SK-N-SH (cell line): ENCODE data around the gene GPC5. TPM values are rescaled to one million over a fixed set of nuclear protein-coding genes. Genes with fewer than 3 reads are reported as not detected.

Source experiments
- CTCF ChIA-PET: fragments of 300-600, 350-600 bp; formaldehyde crosslinking; extraction: SDS; loops from one replicate; lab custom pipeline; 2021; lab: Yijun Ruan, JAX
- POLR2A ChIA-PET: fragments of 350-600 bp; sonication (Branson Sonifier 250); formaldehyde crosslinking; extraction: SDS; loops from one replicate; lab custom pipeline; 2020; ENCODE audit warnings: antibody characterized with exemption, inconsistent platforms; lab: Yijun Ruan, JAX
- DNase-seq: peaks from one replicate; pipeline ENCODE4 v3.0.0; 2012
- H2AFZ ChIP-seq: fragments of 200-600 bp; sonication (generic); 2 replicates; pipeline ENCODE4 v1.8.1; 2016; ENCODE audit warnings: antibody characterized with exemption, mild to moderate bottlenecking, low read depth
- H3F3A ChIP-seq: fragments of 200-600 bp; sonication (generic); replicated peaks from 2 replicates; pipeline ENCODE3; 2016; ENCODE audit warnings: antibody characterized with exemption, mild to moderate bottlenecking; ENCODE audit not compliant: insufficient read depth
- H3K27ac ChIP-seq, 2 experiments: fragments of 200-500 bp in 1 of 2; fragments of 200-600 bp in 1 of 2; sonication (Bioruptor generic) in 1 of 2; sonication (generic), shearing (Covaris generic) in 1 of 2; 2 replicates each; pipeline versions ENCODE4 v1.5.1 to v1.6.1; 2014 to 2016; ENCODE audit warnings: low read depth in 2 of 2, inconsistent platforms in 1 of 2, low read length in 1 of 2, mild to moderate bottlenecking in 1 of 2, mixed read lengths in 1 of 2
- H3K27me3 ChIP-seq: fragments of 200-600 bp; sonication (generic), shearing (Covaris generic); 2 replicates; pipeline ENCODE4 v1.6.1; 2016; ENCODE audit warnings: mixed run types; ENCODE audit not compliant: insufficient read depth
- H3K36me3 ChIP-seq, 2 experiments: fragments of 200-500 bp in 1 of 2; fragments of 200-600 bp in 1 of 2; sonication (Bioruptor generic) in 1 of 2; sonication (generic) in 1 of 2; replicated peaks in 1 of 2; 2 replicates each; pipeline versions ENCODE3 to v1.5.1; 2014 to 2016; ENCODE audit warnings: low read length in 1 of 2, mild to moderate bottlenecking in 1 of 2; ENCODE audit not compliant: insufficient read depth in 2 of 2, control insufficient read depth in 1 of 2
- H3K4me1 ChIP-seq, 2 experiments: fragments of 200-500 bp in 1 of 2; fragments of 200-600 bp in 1 of 2; sonication (Bioruptor generic) in 1 of 2; sonication (generic), shearing (Covaris generic) in 1 of 2; 2 replicates each; pipeline versions ENCODE4 v1.5.1 to v1.6.1; 2014 to 2016; ENCODE audit warnings: low read depth in 1 of 2, low read length in 1 of 2, mixed run types in 1 of 2; ENCODE audit not compliant: insufficient read depth in 2 of 2, control insufficient read depth in 1 of 2
- H3K4me2 ChIP-seq: fragments of 200-600 bp; sonication (generic), shearing (Covaris generic); 2 replicates; pipeline ENCODE4 v1.6.1; 2017; ENCODE audit warnings: mixed run types
- H3K4me3 ChIP-seq, 2 experiments: fragments of 200-500 bp in 1 of 2; fragments of 200-600 bp in 1 of 2; sonication (Bioruptor generic) in 1 of 2; sonication (generic), shearing (Covaris generic) in 1 of 2; 2 replicates each; pipeline versions ENCODE4 v1.5.1 to v1.8.1; 2014 to 2016; ENCODE audit warnings: low read depth in 2 of 2, inconsistent platforms in 1 of 2, low read length in 1 of 2, mild to moderate bottlenecking in 1 of 2, mixed read lengths in 1 of 2, moderate library complexity in 1 of 2
- H3K79me2 ChIP-seq: fragments of 200-600 bp; sonication (generic); 2 replicates; pipeline ENCODE4 v1.8.1; 2017; ENCODE audit warnings: mild to moderate bottlenecking; ENCODE audit not compliant: insufficient read depth
- H3K9ac ChIP-seq: fragments of 200-600 bp; sonication (generic); 2 replicates; pipeline ENCODE4 v1.6.1; 2017; ENCODE audit warnings: mixed run types
- H3K9me2 ChIP-seq: fragments of 200-600 bp; sonication (generic); 2 replicates; pipeline ENCODE4 v1.6.1; 2017; ENCODE audit warnings: mixed run types
- H3K9me3 ChIP-seq: fragments of 200-600 bp; sonication (generic); 2 replicates; pipeline ENCODE4 v1.6.1; 2017; ENCODE audit warnings: mixed run types, mild to moderate bottlenecking, moderate library complexity
- H4K20me1 ChIP-seq: fragments of 200-600 bp; sonication (generic); 2 replicates; pipeline ENCODE4 v1.6.1; 2017; ENCODE audit warnings: mild to moderate bottlenecking, mixed run types; ENCODE audit not compliant: insufficient read depth
- CHD2 ChIP-seq: fragments of 150-350 bp; IDR thresholded peaks from 2 replicates; pipeline ENCODE4 v1.6.1; 2018; ENCODE audit warnings: low read length; ENCODE audit not compliant: partially characterized antibody
- ELF1 ChIP-seq: IDR thresholded peaks from 2 replicates; pipeline ENCODE4 v1.4.0; 2012
- EP300 ChIP-seq, 2 experiments: IDR thresholded peaks; 2 replicates each; pipeline versions ENCODE4 v1.4.0 to v1.6.1; 2012; ENCODE audit warnings: borderline replicate concordance in 1 of 2, low read depth in 1 of 2, low read length in 1 of 2
- FOXJ3 ChIP-seq: sonication (generic); formaldehyde crosslinking; IDR thresholded peaks from 2 replicates; pipeline ENCODE4 v1.5.1; 2020; ENCODE audit warnings: mild to moderate bottlenecking, missing genetic modification reagents
- FOXM1 ChIP-seq: IDR thresholded peaks from 2 replicates; pipeline ENCODE4 v1.4.0; 2012; ENCODE audit warnings: low read depth, mild to moderate bottlenecking
- GABPA ChIP-seq: IDR thresholded peaks from 2 replicates; pipeline ENCODE4 v1.4.0; 2012; ENCODE audit warnings: low read depth, mild to moderate bottlenecking
- GATA2 ChIP-seq: sonication (generic); formaldehyde crosslinking; IDR thresholded peaks from 2 replicates; pipeline ENCODE4 v1.5.0; 2020; ENCODE audit warnings: mild to moderate bottlenecking, missing genetic modification reagents
- JUND ChIP-seq: IDR thresholded peaks from 2 replicates; pipeline ENCODE4 v1.4.0; 2012
- MXI1 ChIP-seq: IDR thresholded peaks from 2 replicates; pipeline ENCODE4 v1.6.1; 2012; ENCODE audit warnings: mild to moderate bottlenecking, low read depth, low read length, improper control_type of control experiment
- NFIC ChIP-seq: IDR thresholded peaks from 2 replicates; pipeline ENCODE4 v1.4.0; 2012; ENCODE audit warnings: borderline replicate concordance
- NRF1 ChIP-seq: IDR thresholded peaks from 2 replicates; pipeline ENCODE4 v1.6.1; 2012; ENCODE audit warnings: low read depth, mild to moderate bottlenecking, low read length
- POLR2AphosphoS5 ChIP-seq: IDR thresholded peaks from 2 replicates; pipeline ENCODE4 v1.6.1; 2012; ENCODE audit warnings: low read depth, low read length
- RCOR1 ChIP-seq: fragments of 150-350 bp; IDR thresholded peaks from 2 replicates; pipeline ENCODE4 v1.6.1; 2017; ENCODE audit warnings: antibody characterized with exemption, low read length
- RFX5 ChIP-seq: IDR thresholded peaks from 2 replicates; pipeline ENCODE4 v1.6.1; 2012; ENCODE audit warnings: mild to moderate bottlenecking, improper control_type of control experiment, low read length
- SMC3 ChIP-seq: IDR thresholded peaks from 2 replicates; pipeline ENCODE4 v1.6.1; 2012; ENCODE audit warnings: low read depth, low read length, improper control_type of control experiment
- TCF12 ChIP-seq: IDR thresholded peaks from 2 replicates; pipeline ENCODE4 v1.4.0; 2012
- WGBS: methylation state at CpG from one replicate; pipeline ENCODE4 v1.1.6; 2017; ENCODE audit warnings: low lambda C conversion rate; 5-methylcytosine and 5-hydroxymethylcytosine counted together
- polyA plus RNA-seq, 3 experiments: library from polyadenylated mRNA; depleted of rRNA; stranded (reverse); fragments of >200 nt; gene quantifications; 2 replicates each; pipeline ENCODE4 v1.2.3, GENCODE V29; 2012
- TF ChIP-seq, protein P1 (sequence below): IDR thresholded peaks from 2 replicates; pipeline ENCODE4 v1.4.0; 2012; ENCODE audit warnings: low read depth
- TF ChIP-seq, protein P2 (sequence below): IDR thresholded peaks from 2 replicates; pipeline ENCODE4 v1.6.1; 2012; ENCODE audit warnings: mild to moderate bottlenecking, low read depth, low read length, moderate library complexity
- TF ChIP-seq, protein P3 (sequence below): fragments of 150-350 bp; IDR thresholded peaks from 2 replicates; pipeline ENCODE4 v1.6.1; 2016; ENCODE audit warnings: mild to moderate bottlenecking, low read depth, low read length
- TF ChIP-seq, protein P4 (sequence below): fragments of 200-600 bp; sonication (generic); IDR thresholded peaks from 2 replicates; pipeline ENCODE4 v1.6.1; 2017; ENCODE audit warnings: antibody characterized with exemption, mild to moderate bottlenecking, moderate library complexity

Gene GPC5
- polyA plus RNA-seq, 1 of the 3 experiments (the other 2 are of a cell fraction): 0.03 TPM

DNA sequence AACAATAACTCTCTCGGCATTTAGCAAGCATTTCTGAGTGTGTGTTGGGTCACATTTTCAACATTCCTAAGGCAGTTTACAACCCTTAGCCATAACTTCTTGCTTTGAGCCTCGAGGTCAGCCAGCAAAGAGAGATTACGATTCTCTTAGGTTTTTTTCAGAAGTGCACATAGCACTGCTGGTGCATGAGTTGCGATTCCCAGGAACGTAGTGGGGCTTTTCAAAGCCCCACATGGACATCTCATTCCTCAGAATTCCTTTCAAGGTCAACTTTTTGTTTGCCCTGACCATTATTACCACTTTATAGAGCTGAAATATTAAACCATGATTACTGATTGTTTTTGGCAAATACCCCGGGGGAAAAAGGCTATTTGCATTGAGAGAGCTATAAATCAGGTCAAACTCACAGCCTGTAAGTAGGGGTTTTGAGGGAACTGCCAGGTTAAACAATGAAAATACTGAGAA lies 705.3 kb downstream of the GPC5 start:
- CTCF ChIA-PET: no interaction called here
- H3K9me3 ChIP-seq: no peaks in the 10 kb centered on the region
- H3K27me3 ChIP-seq: no peaks in the 10 kb centered on the region
- H3K9ac ChIP-seq: no peak overlapping the region
- no peak overlapping the region for H3K27ac ChIP-seq
- no peaks in the 10 kb centered on the region for H3K9me2 ChIP-seq
- 38% methylated on average over 6 of the region's 6 CpGs for WGBS
- H2AFZ ChIP-seq: no peak overlapping the region
- TF ChIP-seq NRF1 (no peak), FOXM1 (no peak), RCOR1 (no peak), GATA2 (CRISPR knock-in tag) (no peak), JUND (no peak), TCF12 (no peak), GABPA (no peak), RFX5 (no peak), FOXJ3 (CRISPR knock-in tag) (no peak), SMC3 (no peak), MXI1 (no peak), EP300 (IDR thresholded peaks at IDR 0.05; ENCODE audit: borderline replicate concordance in 1 of 2, low read depth in 1 of 2, low read length in 1 of 2) (no peak), POLR2AphosphoS5 (no peak), ELF1 (no peak), CHD2 (no peak), NFIC (no peak)
- TF ChIP-seq, protein P1, sequence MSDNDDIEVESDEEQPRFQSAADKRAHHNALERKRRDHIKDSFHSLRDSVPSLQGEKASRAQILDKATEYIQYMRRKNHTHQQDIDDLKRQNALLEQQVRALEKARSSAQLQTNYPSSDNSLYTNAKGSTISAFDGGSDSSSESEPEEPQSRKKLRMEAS: no peak
- TF ChIP-seq, protein P2, sequence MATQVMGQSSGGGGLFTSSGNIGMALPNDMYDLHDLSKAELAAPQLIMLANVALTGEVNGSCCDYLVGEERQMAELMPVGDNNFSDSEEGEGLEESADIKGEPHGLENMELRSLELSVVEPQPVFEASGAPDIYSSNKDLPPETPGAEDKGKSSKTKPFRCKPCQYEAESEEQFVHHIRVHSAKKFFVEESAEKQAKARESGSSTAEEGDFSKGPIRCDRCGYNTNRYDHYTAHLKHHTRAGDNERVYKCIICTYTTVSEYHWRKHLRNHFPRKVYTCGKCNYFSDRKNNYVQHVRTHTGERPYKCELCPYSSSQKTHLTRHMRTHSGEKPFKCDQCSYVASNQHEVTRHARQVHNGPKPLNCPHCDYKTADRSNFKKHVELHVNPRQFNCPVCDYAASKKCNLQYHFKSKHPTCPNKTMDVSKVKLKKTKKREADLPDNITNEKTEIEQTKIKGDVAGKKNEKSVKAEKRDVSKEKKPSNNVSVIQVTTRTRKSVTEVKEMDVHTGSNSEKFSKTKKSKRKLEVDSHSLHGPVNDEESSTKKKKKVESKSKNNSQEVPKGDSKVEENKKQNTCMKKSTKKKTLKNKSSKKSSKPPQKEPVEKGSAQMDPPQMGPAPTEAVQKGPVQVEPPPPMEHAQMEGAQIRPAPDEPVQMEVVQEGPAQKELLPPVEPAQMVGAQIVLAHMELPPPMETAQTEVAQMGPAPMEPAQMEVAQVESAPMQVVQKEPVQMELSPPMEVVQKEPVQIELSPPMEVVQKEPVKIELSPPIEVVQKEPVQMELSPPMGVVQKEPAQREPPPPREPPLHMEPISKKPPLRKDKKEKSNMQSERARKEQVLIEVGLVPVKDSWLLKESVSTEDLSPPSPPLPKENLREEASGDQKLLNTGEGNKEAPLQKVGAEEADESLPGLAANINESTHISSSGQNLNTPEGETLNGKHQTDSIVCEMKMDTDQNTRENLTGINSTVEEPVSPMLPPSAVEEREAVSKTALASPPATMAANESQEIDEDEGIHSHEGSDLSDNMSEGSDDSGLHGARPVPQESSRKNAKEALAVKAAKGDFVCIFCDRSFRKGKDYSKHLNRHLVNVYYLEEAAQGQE: no peak
- TF ChIP-seq, protein P3, sequence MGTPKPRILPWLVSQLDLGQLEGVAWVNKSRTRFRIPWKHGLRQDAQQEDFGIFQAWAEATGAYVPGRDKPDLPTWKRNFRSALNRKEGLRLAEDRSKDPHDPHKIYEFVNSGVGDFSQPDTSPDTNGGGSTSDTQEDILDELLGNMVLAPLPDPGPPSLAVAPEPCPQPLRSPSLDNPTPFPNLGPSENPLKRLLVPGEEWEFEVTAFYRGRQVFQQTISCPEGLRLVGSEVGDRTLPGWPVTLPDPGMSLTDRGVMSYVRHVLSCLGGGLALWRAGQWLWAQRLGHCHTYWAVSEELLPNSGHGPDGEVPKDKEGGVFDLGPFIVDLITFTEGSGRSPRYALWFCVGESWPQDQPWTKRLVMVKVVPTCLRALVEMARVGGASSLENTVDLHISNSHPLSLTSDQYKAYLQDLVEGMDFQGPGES: no peak
- TF ChIP-seq, protein P4, sequence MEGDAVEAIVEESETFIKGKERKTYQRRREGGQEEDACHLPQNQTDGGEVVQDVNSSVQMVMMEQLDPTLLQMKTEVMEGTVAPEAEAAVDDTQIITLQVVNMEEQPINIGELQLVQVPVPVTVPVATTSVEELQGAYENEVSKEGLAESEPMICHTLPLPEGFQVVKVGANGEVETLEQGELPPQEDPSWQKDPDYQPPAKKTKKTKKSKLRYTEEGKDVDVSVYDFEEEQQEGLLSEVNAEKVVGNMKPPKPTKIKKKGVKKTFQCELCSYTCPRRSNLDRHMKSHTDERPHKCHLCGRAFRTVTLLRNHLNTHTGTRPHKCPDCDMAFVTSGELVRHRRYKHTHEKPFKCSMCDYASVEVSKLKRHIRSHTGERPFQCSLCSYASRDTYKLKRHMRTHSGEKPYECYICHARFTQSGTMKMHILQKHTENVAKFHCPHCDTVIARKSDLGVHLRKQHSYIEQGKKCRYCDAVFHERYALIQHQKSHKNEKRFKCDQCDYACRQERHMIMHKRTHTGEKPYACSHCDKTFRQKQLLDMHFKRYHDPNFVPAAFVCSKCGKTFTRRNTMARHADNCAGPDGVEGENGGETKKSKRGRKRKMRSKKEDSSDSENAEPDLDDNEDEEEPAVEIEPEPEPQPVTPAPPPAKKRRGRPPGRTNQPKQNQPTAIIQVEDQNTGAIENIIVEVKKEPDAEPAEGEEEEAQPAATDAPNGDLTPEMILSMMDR: no peak
- no peak overlapping the region for H3K4me3 ChIP-seq
- no peaks in the 10 kb centered on the region for H3K79me2 ChIP-seq
- no peaks in the 10 kb centered on the region for H3K4me1 ChIP-seq
- H3F3A ChIP-seq: no peaks in the 10 kb centered on the region
- H3K4me2 ChIP-seq: no peak overlapping the region
- H3K36me3 ChIP-seq: no peaks in the 10 kb centered on the region
- no peak for DNase-seq
- POLR2A ChIA-PET: no interaction called here
- H4K20me1 ChIP-seq: no peaks in the 10 kb centered on the region
